ENCODE data around the gene GPC1.

DNA sequence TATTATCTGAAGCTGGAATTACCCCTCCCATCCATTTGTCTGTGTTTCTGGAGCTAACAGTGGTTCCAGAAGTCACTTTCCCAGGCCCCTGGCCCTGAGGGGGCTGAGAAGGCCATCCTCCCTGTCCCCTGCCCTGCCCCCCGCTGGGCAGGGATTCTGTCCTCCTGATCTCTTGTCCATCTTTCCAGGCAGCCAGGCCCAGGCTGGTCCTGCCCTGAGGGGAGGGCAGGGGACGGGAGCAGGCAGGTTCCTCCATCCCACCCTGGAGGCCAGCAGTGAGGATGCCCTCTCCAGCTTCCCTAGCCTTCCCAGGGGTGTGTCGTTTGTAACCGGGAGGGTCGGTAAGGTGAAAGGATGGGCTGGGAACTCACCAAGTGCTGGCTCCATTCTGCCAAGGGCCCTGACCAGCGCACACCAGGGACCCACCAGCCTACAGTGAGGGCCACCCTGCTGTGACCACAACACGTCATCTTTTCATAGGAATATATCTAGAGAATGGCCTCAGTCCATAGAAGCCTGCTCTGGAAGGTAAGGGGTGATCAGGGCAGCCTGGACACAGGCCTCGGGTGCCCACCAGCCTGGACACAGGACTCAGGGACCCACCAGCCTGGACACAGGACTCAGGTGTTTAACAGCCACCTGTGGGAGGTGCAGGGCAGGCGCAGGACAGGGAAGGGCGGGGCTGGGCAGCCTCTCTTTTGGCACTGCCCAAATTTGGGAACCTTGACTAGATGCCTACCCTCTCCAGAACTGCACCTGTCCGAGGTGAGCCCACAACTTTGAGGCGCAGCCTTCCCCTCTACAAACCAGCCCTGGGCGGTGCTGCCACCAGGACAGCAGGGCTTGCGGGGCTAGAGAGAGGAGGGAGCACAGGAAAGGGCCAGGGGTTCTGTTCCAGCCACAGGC, 35.8 kb upstream of the GPC1 start:
- TF ChIP-seq, protein P1, sequence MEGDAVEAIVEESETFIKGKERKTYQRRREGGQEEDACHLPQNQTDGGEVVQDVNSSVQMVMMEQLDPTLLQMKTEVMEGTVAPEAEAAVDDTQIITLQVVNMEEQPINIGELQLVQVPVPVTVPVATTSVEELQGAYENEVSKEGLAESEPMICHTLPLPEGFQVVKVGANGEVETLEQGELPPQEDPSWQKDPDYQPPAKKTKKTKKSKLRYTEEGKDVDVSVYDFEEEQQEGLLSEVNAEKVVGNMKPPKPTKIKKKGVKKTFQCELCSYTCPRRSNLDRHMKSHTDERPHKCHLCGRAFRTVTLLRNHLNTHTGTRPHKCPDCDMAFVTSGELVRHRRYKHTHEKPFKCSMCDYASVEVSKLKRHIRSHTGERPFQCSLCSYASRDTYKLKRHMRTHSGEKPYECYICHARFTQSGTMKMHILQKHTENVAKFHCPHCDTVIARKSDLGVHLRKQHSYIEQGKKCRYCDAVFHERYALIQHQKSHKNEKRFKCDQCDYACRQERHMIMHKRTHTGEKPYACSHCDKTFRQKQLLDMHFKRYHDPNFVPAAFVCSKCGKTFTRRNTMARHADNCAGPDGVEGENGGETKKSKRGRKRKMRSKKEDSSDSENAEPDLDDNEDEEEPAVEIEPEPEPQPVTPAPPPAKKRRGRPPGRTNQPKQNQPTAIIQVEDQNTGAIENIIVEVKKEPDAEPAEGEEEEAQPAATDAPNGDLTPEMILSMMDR (IDR thresholded peaks at IDR 0.05): no peak
- no peak for TF ChIP-seq EZH2 (IDR thresholded peaks at IDR 0.05; ENCODE audit: borderline replicate concordance, insufficient read depth, low read depth, low read length, poor library complexity, severe bottlenecking)
